ENCODE measurements around the gene PAK4. TPM values are rescaled to one million over a fixed set of nuclear protein-coding genes. Genes with fewer than 3 reads are reported as not detected.

Gene PAK4
- total RNA-seq, 1 donor from 2014 or later = 52.1 TPM

DNA sequence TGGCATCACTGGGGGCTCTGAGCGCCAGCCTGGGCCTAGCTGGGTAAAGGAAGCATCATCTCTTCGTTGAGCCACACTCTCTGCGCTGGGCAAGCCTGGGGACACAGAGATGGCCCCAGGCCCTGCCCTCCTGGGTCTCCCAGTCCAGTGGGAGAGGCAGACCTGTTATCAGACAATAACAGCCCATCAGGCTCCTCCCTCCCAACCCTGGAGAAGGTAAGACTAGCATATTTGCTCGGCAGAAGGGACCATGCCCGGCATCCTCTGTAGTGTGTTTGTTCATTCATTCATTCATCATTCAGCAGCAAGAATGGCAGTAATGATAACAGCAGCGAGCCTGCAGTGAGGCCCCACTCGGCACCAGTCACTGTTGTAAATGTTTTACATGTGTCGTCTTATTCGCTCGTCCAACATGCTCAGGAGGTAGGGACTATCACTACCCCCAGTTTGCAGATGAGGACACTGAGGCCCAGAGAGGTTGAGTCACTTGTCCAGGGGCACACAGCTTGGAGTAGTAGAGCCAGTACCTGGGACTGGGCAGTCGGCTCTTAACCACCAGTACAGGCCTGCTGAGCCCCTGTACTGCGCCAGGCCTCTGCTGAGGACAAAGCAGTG lies 33.2 kb downstream of the PAK4 start:
- Mint-ChIP-seq H3K4me3 (no peak overlapping the region), H3K27me3 (no peaks in the 10 kb centered on the region), H3K9me3 (peaks cover 5% of the 10 kb centered on the region), H3K4me1 (ENCODE audit: unreplicated experiment) (peaks cover 63% of the 10 kb centered on the region), H3K36me3 (peaks cover 7% of the 10 kb centered on the region), H3K27ac (peak overlapping the region; percentile 59)
- no peak for TF ChIP-seq CTCF (conservative IDR thresholded peaks at IDR 0.05)
- no peak for DNase-seq (ENCODE audit: extremely low spot score, unreplicated experiment)

- TF ChIP-seq CTCF (conservative IDR thresholded peaks at IDR 0.05) = no peak
- Mint-ChIP-seq H3K9me3 (no peaks in the 10 kb centered on the region), H3K4me3 (peak overlapping the region; percentile 60), H3K4me1 (ENCODE audit: unreplicated experiment) (peaks cover 53% of the 10 kb centered on the region), H3K36me3 (no peaks in the 10 kb centered on the region), H3K27me3 (no peaks in the 10 kb centered on the region), H3K27ac (peak overlapping the region; percentile 57)
- no peak for DNase-seq (ENCODE audit: extremely low spot score, unreplicated experiment)
Observed at GRCh38 chr19:39160523-39160861, 34.9 kb downstream of the PAK4 start.

GRCh38 chr19:39160889-39161672 lies 35.5 kb downstream of the PAK4 start:
- no peak for DNase-seq (ENCODE audit: extremely low spot score, unreplicated experiment)
- Mint-ChIP-seq H3K4me3 (no peak overlapping the region), H3K27ac (peak overlapping the region; percentile 57), H3K27me3 (no peaks in the 10 kb centered on the region), H3K9me3 (no peaks in the 10 kb centered on the region), H3K4me1 (ENCODE audit: unreplicated experiment) (peaks cover 48% of the 10 kb centered on the region), H3K36me3 (no peaks in the 10 kb centered on the region)
- no peak for TF ChIP-seq CTCF (conservative IDR thresholded peaks at IDR 0.05)

GRCh38 chr19:39162441-39163043 lies 37.0 kb downstream of the PAK4 start:
- H3K27ac Mint-ChIP-seq = peak overlapping the region; percentile 76
- peak overlapping the region; percentile 38 for H3K4me3 Mint-ChIP-seq
- H3K9me3 Mint-ChIP-seq = no peaks in the 10 kb centered on the region
- no peak for TF ChIP-seq CTCF (conservative IDR thresholded peaks at IDR 0.05)
- H3K4me1 Mint-ChIP-seq (ENCODE audit: unreplicated experiment) = peaks cover 41% of the 10 kb centered on the region
- no peak for DNase-seq (ENCODE audit: extremely low spot score, unreplicated experiment)
- no peaks in the 10 kb centered on the region for H3K36me3 Mint-ChIP-seq
- no peaks in the 10 kb centered on the region for H3K27me3 Mint-ChIP-seq

GRCh38 chr19:39163621-39164020 lies 38.0 kb downstream of the PAK4 start:
- no peak for DNase-seq (ENCODE audit: extremely low spot score, unreplicated experiment)
- no peaks in the 10 kb centered on the region for H3K36me3 Mint-ChIP-seq
- peaks cover 34% of the 10 kb centered on the region for H3K4me1 Mint-ChIP-seq (ENCODE audit: unreplicated experiment)
- H3K27ac Mint-ChIP-seq = peak overlapping the region; percentile 46
- H3K9me3 Mint-ChIP-seq = no peaks in the 10 kb centered on the region
- H3K27me3 Mint-ChIP-seq = no peaks in the 10 kb centered on the region
- TF ChIP-seq CTCF (conservative IDR thresholded peaks at IDR 0.05) = no peak
- H3K4me3 Mint-ChIP-seq = no peak overlapping the region

All from type B pancreatic cell (in vitro differentiated cells).